HCT116 (cell line): ENCODE measurements around the gene SEC24D. TPM values are rescaled to one million over a fixed set of nuclear protein-coding genes. Genes with fewer than 3 reads are reported as not detected.

Experiments
- ATAC-seq: fragments of 200-7000 bp; cut with Tn5 transposase; 2 replicates; pipeline ENCODE4 v1.9.1; 2020; ENCODE audit warnings: mild to moderate bottlenecking, moderate library complexity
- BruUV-seq: library from RNA; stranded (reverse); fragments of 400-500 nt; replicated peaks from 2 replicates; lab custom pipeline; 2021; lab: Mats Ljungman, UMichigan
- CTCF ChIA-PET: fragments of 300-600 bp; sonication (Branson Sonifier 250); formaldehyde crosslinking; loops from one replicate; lab custom pipeline; 2021; ENCODE audit warnings: antibody characterized with exemption; lab: Charles Lee
- POLR2A ChIA-PET: fragments of 300-600, 350-600 bp; sonication (Branson Sonifier 250); formaldehyde crosslinking; loops from one replicate; lab custom pipeline; 2021; ENCODE audit warnings: antibody characterized with exemption; lab: Charles Lee
- RAD21 ChIA-PET, 2 experiments: fragments of 300-600 bp; sonication (Branson Sonifier 250); formaldehyde crosslinking; loops; one replicate each; lab custom pipeline; 2023; ENCODE audit warnings: low total read pairs in 2 of 2; ENCODE audit not compliant: uncharacterized antibody in 2 of 2, unreplicated experiment in 2 of 2, low non-redundant PET in 1 of 2; lab: Charles Lee
- DNase-seq: peaks from one replicate; pipeline ENCODE4 v3.0.0-alpha.2; 2010; ENCODE audit warnings: low read depth, low spot score
- H2AFZ ChIP-seq: fragments of 200-600 bp; shearing (Covaris generic), sonication (generic); 2 replicates; pipeline ENCODE4 v1.6.1; 2017; ENCODE audit warnings: low read depth, mixed run types, mixed read lengths, antibody characterized with exemption, low read length; ENCODE audit not compliant: poor library complexity, severe bottlenecking
- H3K27ac ChIP-seq: 2 replicates; pipeline ENCODE4 v1.5.1; 2012; ENCODE audit warnings: low read depth, low read length
- H3K27me3 ChIP-seq: fragments of 200-600 bp; sonication (generic); 2 replicates; pipeline ENCODE4 v1.6.1; 2016; ENCODE audit warnings: mixed run types, low read length, mixed read lengths; ENCODE audit not compliant: insufficient read depth
- H3K36me3 ChIP-seq, 2 experiments: fragments of 200-500 bp in 1 of 2; fragments of 200-600 bp in 1 of 2; sonication (Bioruptor generic) in 1 of 2; sonication (generic) in 1 of 2; 2 replicates each; pipeline versions ENCODE4 v1.5.1 to v1.6.1; 2014 to 2016; ENCODE audit warnings: low read length in 2 of 2, inconsistent platforms in 1 of 2, mixed read lengths in 1 of 2, mixed run types in 1 of 2; ENCODE audit not compliant: insufficient read depth in 2 of 2, control insufficient read depth in 1 of 2
- H3K4me1 ChIP-seq, 2 experiments: fragments of 200-600 bp in 1 of 2; sonication (generic) in 1 of 2; 2 replicates each; pipeline versions ENCODE4 v1.5.1 to v1.6.1; 2012 to 2017; ENCODE audit warnings: low read length in 2 of 2, inconsistent platforms in 1 of 2, mild to moderate bottlenecking in 1 of 2, mixed read lengths in 1 of 2, mixed run types in 1 of 2, moderate library complexity in 1 of 2; ENCODE audit not compliant: insufficient read depth in 2 of 2, control insufficient read depth in 1 of 2
- H3K4me2 ChIP-seq: fragments of 200-600 bp; sonication (generic); 2 replicates; pipeline ENCODE4 v1.6.1; 2017; ENCODE audit warnings: mixed run types, low read length, mixed read lengths
- H3K4me3 ChIP-seq, 2 experiments: fragments of 200-600 bp in 1 of 2; sonication (generic) in 1 of 2; replicated peaks in 1 of 2; 2 replicates each; pipeline ENCODE4 v1.5.1; 2011 to 2016; ENCODE audit warnings: low read length in 2 of 2, control low read depth in 1 of 2, low read depth in 1 of 2, mild to moderate bottlenecking in 1 of 2, mixed read lengths in 1 of 2, mixed run types in 1 of 2
- H3K79me2 ChIP-seq: fragments of 200-600 bp; sonication (generic); 2 replicates; pipeline ENCODE4 v1.6.1; 2017; ENCODE audit warnings: mild to moderate bottlenecking, mixed run types, low read length, moderate library complexity, mixed read lengths; ENCODE audit not compliant: insufficient read depth
- H3K9ac ChIP-seq: fragments of 200-600 bp; sonication (generic); 2 replicates; pipeline ENCODE4 v1.6.1; 2016; ENCODE audit warnings: low read length, mixed read lengths
- H3K9me2 ChIP-seq: fragments of 200-600 bp; sonication (generic), shearing (Covaris generic); 2 replicates; pipeline ENCODE4 v1.6.1; 2017; ENCODE audit warnings: mixed run types, mild to moderate bottlenecking, moderate library complexity; ENCODE audit not compliant: insufficient read depth
- H3K9me3 ChIP-seq, 2 experiments: fragments of 200-500 bp in 1 of 2; fragments of 200-600 bp in 1 of 2; sonication (Bioruptor generic) in 1 of 2; sonication (generic) in 1 of 2; 2 replicates each; pipeline ENCODE4 v1.6.1; 2014 to 2017; ENCODE audit warnings: low read length in 2 of 2, mixed read lengths in 2 of 2, inconsistent platforms in 1 of 2, low read depth in 1 of 2, mild to moderate bottlenecking in 1 of 2, mixed run types in 1 of 2, moderate library complexity in 1 of 2; ENCODE audit not compliant: control insufficient read depth in 1 of 2, insufficient read depth in 1 of 2
- H4K20me1 ChIP-seq: fragments of 200-600 bp; sonication (generic), shearing (Covaris generic); 2 replicates; pipeline ENCODE4 v1.6.1; 2017; ENCODE audit warnings: mixed run types, mild to moderate bottlenecking, moderate library complexity; ENCODE audit not compliant: insufficient read depth
- EGR1 ChIP-seq: IDR thresholded peaks from 2 replicates; pipeline ENCODE4 v1.6.1; 2012; ENCODE audit warnings: low read depth
- EZH2phosphoT487 ChIP-seq: fragments of 200-600 bp; IDR thresholded peaks from 2 replicates; pipeline ENCODE4 v1.6.1; 2018; ENCODE audit warnings: antibody characterized with exemption, borderline replicate concordance
- FOSL1 ChIP-seq: IDR thresholded peaks from 2 replicates; pipeline ENCODE4 v1.6.1; 2012; ENCODE audit warnings: low read depth
- REST ChIP-seq: IDR thresholded peaks from 2 replicates; pipeline ENCODE4 v1.6.1; 2012; ENCODE audit warnings: low read depth
- SRF ChIP-seq: IDR thresholded peaks from 2 replicates; pipeline ENCODE4 v1.6.1; 2012; ENCODE audit warnings: low read depth
- YY1 ChIP-seq: IDR thresholded peaks from 2 replicates; pipeline ENCODE4 v1.6.1; 2011; ENCODE audit warnings: low read length, low read depth, moderate library complexity, mild to moderate bottlenecking; ENCODE audit not compliant: insufficient replicate concordance; ENCODE audit errors: extremely low read depth
- ZFX ChIP-seq: fragments of 450-650 bp; IDR thresholded peaks from 2 replicates; pipeline ENCODE4 v1.6.1; 2017
- intact Hi-C: fragments of 100-400 bp; cut with micrococcal nuclease; formaldehyde crosslinking; loops from 2 replicates; pipeline ENCODE4 v1.10.0; 2022
- total RNA-seq: library from RNA; stranded (reverse); gene quantifications from one replicate; pipeline ENCODE4 v1.2.1, GENCODE V29; 2021; ENCODE audit not compliant: unreplicated experiment
- TF ChIP-seq, protein P1 (sequence below): IDR thresholded peaks from 2 replicates; pipeline ENCODE4 v1.6.1; 2011; ENCODE audit warnings: mild to moderate bottlenecking, low read length, moderate library complexity; ENCODE audit not compliant: insufficient replicate concordance; ENCODE audit errors: extremely low read depth

Gene SEC24D
- total RNA-seq, 1 experiment from 2014 or later, result 28.5 TPM

GRCh38 chr4:118769161-118769560 lies 66.8 kb downstream of the SEC24D start:
- no TSS peak for BruUV-seq
- Histone ChIP-seq H3K27me3 (no peaks in the 10 kb centered on the region), H3K4me3 (no peak overlapping the region), H3K9me3 (no peaks in the 10 kb centered on the region), H3K36me3 (peaks cover 0 to 7% of the 10 kb centered on the region in 2 experiments; a peak in 2 of 4 replicates), H3K27ac (no peak overlapping the region), H3K79me2 (no peaks in the 10 kb centered on the region), H3K9ac (no peak overlapping the region), H3K9me2 (no peaks in the 10 kb centered on the region), H4K20me1 (no peaks in the 10 kb centered on the region), H3K4me2 (no peak overlapping the region), H3K4me1 (peaks cover 5 to 9% of the 10 kb centered on the region in 2 experiments; a peak in 3 of 4 replicates), H2AFZ (no peak overlapping the region)
- ChIA-PET CTCF (no interaction called here), POLR2A (no interaction called here), RAD21 (no interaction called here)
- ATAC-seq (no peak), DNase-seq (no peak)
- intact Hi-C loops, result no loop called here
- TF ChIP-seq ZFX, result no peak
- no peak for TF ChIP-seq FOSL1
- TF ChIP-seq REST, result no peak
- no peak for TF ChIP-seq EZH2phosphoT487
- TF ChIP-seq, protein P1, sequence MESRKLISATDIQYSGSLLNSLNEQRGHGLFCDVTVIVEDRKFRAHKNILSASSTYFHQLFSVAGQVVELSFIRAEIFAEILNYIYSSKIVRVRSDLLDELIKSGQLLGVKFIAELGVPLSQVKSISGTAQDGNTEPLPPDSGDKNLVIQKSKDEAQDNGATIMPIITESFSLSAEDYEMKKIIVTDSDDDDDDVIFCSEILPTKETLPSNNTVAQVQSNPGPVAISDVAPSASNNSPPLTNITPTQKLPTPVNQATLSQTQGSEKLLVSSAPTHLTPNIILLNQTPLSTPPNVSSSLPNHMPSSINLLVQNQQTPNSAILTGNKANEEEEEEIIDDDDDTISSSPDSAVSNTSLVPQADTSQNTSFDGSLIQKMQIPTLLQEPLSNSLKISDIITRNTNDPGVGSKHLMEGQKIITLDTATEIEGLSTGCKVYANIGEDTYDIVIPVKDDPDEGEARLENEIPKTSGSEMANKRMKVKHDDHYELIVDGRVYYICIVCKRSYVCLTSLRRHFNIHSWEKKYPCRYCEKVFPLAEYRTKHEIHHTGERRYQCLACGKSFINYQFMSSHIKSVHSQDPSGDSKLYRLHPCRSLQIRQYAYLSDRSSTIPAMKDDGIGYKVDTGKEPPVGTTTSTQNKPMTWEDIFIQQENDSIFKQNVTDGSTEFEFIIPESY, result no peak
- TF ChIP-seq EGR1, result no peak
- no peak for TF ChIP-seq SRF
- no peak for TF ChIP-seq YY1
